Activated T-cell treated with anti-CD3 and anti-CD28 coated beads, Interleukin-2, amount 50 U/mL, for 1 hour (primary cell): ENCODE measurements around the gene TCF4.
A peak's percentile ranks its signal among the peaks of the same experiment; 100 is the strongest.

Experiments used
- DNase-seq: peaks from one replicate; pipeline ENCODE4 v3.0.0-alpha.2; 2020

The TCF4 gene

DNA sequence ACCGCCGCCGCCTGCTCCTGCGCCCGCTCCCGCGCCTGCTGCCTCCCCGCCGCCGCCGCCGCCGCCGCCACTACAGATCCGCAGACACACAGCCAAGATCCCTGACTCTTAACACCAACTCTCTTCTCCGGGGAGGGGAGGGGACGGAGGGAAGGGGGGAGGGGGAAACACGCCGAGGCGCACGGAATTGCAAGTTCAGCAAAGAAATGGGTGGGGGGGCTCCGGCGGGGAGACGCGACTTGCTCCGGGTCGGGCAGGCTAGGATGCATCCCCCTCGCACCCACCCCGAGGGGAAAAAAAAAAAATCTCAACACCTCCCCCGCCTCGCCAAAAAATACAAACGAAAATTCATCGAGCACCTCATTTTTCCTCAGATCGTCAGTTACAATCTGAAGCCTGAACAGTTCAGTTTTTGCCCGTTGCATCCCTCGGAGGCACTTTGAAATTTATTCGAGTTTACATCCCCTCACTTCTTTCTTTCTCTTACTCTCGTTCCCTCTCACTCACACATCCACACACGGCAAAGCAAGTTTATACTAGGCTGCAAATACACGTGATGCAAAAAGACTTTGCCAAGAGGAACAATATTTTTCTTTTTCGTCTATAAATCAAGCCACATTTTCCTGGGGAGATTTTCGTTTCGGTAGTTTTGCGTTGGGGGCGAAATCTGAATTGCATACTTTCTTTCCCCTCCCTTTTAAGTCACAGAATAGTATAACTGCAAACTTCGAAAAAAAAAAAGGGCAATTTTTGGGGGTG lies at the start of gene TCF4:
Gene TCF4 (minus strand): TSS at position 82 of the 759 bp plus-strand sequence. CDS start 1,076 bp downstream, outside the sequence.
- peak; percentile 30 for DNase-seq

GRCh38 chr18:55637204-55637603 lies 49.2 kb upstream of the TCF4 start:
- no peak for DNase-seq

- DNase-seq: no peak
These were observed 47.4 kb upstream of the TCF4 start for GRCh38 chr18:55635439-55635838.

DNA sequence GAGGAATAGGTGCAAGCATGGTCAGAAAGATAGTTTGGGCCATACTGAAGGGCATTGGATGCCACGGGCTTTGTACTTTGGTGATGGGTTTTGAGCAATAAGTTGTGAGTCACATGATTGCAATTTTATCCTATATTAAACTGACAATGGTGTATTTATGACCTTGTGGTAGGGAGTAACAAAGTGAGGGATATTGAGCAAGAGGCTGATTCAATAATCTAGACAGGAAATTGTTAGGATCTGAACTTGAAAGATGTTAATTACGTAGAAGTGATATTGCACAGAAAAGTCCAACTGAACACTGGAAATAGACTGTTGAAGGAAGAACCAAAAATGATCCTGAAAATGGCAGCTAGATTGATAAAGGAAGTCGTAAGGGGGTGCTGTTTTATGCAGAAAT lies 46.6 kb upstream of the TCF4 start:
- no peak for DNase-seq

- no peak for DNase-seq
These were observed 45.0 kb upstream of the TCF4 start for GRCh38 chr18:55633032-55633431.

- no peak for DNase-seq
These were observed 41.1 kb upstream of the TCF4 start for GRCh38 chr18:55629133-55629532.

DNA sequence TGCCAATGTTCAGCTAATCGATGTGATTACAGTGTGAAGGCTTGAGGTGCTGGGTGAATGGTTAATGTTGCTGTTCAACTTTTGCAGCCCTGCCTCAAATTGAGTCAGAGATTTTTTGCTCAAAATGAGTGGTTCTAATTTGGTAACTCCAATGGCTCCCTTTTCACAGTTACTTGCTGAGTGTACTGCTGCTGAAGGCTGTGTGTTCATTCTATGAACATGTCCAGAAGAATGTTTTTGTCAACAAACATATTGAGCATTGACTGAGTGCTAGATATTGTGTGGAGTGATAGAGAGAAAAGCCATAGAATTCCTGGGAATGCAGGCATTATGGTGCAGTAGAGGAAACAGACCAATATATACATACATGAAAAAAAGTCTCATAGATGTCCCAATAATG lies 39.0 kb upstream of the TCF4 start:
- DNase-seq: no peak

DNA sequence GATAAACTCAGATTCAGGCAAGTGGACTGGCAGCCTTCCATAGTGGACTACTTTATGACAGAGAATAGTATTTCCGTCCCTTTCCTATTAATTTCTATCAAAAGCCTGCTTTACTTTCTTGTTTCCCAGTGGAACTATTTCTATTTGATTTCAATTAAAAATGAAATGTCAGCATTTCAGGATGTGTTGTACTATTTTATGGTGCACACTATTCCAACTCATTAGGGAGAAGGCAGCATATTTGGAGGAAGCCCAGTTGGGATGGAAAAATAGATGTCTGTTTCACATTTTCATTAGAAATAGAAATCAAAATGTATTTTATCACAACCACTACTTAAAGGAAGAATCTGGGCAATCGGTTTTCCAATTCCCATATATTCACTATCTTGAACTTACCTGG lies 37.9 kb upstream of the TCF4 start:
- DNase-seq: no peak

GRCh38 chr18:55623626-55624025 lies 35.6 kb upstream of the TCF4 start:
- no peak for DNase-seq

GRCh38 chr18:55610506-55610905 lies 22.5 kb upstream of the TCF4 start:
- DNase-seq: no peak

GRCh38 chr18:55609160-55609825 lies 21.3 kb upstream of the TCF4 start:
- no peak for DNase-seq

- no peak for DNase-seq
These were observed 20.5 kb upstream of the TCF4 start for GRCh38 chr18:55608497-55608896.

GRCh38 chr18:55607773-55608172 lies 19.8 kb upstream of the TCF4 start:
- no peak for DNase-seq

GRCh38 chr18:55605733-55606338 lies 17.8 kb upstream of the TCF4 start:
- no peak for DNase-seq

GRCh38 chr18:55603775-55604174 lies 15.8 kb upstream of the TCF4 start:
- DNase-seq: no peak

DNA sequence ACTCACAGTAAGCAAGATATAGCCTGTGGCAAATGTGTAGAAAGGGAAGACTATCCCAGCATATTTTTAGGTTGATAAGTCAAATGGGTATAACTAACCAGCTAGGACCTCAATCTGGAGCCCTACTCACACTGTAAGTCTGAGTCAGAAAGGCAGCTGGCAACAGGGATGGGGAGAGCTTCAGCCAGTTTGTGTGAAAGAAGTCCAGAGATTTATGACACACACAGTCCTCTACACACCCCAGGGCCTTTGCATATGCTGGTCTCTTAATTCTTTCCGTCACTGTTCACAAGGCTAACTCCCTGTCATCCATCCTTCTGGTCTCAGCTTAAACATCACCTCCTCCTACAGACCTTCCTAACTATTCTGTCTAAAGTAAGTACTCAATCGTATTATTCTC lies 5.9 kb upstream of the TCF4 start:
- no peak for DNase-seq

DNA sequence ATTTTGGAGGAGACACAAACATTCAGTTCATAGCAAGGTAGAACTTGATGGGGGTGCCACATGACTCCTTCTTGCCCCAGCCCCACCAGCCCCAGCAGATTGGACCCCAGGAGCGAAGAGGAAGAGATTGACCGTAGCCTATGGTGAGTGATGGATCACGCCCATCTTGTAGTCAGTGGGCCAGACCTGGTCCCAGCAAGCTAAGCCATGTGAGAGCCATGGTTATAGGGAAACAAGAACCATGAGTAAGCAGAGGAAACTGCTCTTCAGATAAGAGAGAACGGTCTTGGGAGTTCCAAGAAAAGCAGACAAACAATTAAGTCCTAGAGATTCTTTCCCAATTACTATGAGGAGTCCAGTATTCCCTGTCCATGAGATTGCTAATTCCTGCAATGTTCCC lies 4.6 kb upstream of the TCF4 start:
- DNase-seq: no peak

- DNase-seq: no peak
These were observed 4.1 kb upstream of the TCF4 start for GRCh38 chr18:55592106-55592505.

DNA sequence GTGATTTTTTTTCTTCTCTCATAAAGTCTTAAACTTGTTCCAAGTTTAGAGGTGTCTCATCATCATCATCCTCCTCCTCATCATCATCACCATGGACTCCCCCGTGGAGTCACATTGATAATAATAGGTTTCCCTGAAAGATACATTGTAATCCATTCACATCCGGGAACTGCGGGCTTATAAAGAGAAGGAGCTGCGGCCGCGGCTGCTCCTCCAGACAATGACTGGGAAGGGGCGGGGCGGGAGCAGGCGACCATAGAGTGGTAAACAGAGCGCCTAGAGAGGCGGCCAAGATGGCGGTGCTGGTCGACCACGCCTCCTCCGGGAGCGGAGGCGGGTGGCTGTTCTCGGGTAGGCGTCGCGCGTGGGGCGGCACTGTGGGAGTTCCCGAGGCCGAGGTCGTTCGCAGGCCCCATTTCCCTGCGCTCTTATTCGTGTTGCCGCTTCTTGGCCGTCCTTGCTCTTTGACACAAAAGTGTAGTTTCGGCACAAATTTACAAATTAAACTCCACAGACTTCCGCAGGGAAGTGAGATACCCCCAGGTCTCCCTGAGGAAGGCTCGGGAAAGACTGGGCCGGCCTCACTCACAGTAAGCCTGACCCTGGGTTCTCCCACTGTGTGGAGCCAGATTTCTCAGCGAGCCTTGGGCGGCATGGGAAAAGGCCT lies 1.8 kb upstream of the TCF4 start:
- DNase-seq: peak; percentile 76

DNA sequence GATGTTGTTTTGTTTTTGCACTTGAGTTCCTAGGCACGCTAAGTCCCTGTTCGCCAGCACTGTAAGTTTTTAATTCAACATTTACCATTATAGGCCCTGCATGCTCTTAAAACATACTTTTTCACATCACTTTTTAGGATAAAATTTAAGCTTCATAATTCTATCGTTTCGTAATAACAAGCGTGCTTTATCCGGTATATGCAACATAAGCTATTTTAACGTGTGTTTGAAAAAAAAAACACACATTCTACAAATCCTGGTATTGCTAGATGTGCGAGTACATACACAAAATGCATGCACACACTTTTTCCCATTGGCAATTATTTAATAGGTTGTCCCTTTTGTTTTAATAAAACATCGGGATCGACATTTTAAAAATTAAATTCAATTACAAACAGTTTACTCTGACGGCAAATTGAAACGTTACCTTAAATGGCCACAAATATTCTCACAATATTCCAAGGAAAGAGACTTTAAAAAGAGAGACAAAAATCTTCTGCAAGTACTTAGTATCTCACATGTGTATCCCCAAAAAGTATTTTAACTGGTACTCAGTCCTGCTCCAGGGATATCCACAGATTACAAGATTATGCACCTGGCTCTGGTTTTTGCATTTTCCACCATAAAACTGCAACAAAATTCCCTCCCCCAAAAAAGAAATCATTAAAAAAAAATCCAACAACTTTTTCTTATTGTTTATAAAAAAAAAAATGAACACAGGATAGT lies 1.0 kb upstream of the TCF4 start:
- DNase-seq: no peak

DNA sequence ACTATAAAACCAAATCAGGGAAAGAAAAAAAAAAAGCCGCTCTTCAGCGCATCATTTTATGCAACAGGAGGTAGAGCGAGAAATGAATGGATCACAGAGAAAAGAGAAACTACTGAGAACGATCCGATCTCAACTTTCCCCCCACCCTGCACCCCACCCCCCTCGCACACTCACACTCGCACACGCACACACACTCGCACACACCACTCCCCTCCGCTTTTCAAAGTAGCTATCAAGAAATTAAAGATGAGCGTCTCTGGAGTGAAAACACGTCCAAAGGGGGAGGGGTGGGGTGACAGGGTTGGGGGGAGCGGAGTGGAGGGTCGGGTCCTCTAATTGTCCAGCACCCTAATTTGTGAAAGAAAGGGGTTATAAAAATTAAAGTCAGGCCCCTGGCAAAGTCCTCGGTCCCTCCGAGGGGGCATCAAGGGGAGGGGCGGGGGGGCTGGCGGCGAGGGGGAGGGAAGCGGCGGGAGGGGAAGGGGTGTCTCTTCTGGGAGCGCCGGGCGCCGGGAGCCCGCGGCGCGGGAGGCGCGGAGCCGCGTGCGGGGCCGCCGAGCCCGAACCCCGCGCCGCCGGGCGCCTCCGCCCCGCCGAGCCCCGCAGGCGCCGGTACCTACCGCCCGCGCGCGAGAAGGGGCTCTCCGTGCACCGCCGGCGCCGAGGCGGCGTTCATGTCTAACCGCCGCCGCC lies 428 bp downstream of the TCF4 start:
- DNase-seq: no peak

GRCh38 chr18:55585920-55586561 lies 2.0 kb downstream of the TCF4 start:
- no peak for DNase-seq
